Vagina (tissue), 2 donors: ENCODE results near the gene PAFAH1B1.
"Not testable (repeated sequence)": the region's sequence is repeated elsewhere in the genome, so short reads cannot be mapped to it uniquely, and the experiment has no call there.

Experiments
- CTCF ChIP-seq, 3 experiments: fragments of 450-650 bp in 2 of 3; fragments of 200-600 bp in 1 of 3; sonication (generic) in 1 of 3; IDR thresholded peaks; one replicate each; pipeline ENCODE4 v1.5.1; 2017 to 2019; ENCODE audit warnings: antibody characterized with exemption in 3 of 3, mild to moderate bottlenecking in 2 of 3, moderate library complexity in 2 of 3
- POLR2A ChIP-seq, 2 donors: fragments of 450-650 bp; IDR thresholded peaks; one replicate each; pipeline ENCODE4 v1.6.1; 2017; ENCODE audit warnings: antibody characterized with exemption in 2 of 2, mild to moderate bottlenecking in 2 of 2, moderate library complexity in 2 of 2
- POLR2AphosphoS5 ChIP-seq, 2 donors: sonication (generic); formaldehyde crosslinking; IDR thresholded peaks; one replicate each; pipeline ENCODE4 v1.9.0; 2017; ENCODE audit warnings: antibody characterized with exemption in 2 of 2, mild to moderate bottlenecking in 2 of 2, low read depth in 1 of 2; ENCODE audit not compliant: insufficient read depth in 1 of 2

GRCh38 chr17:2660410-2660809 lies 67.0 kb downstream of the PAFAH1B1 start:
- not testable (repeated sequence) for TF ChIP-seq CTCF (IDR thresholded peaks at IDR 0.05); POLR2A (IDR thresholded peaks at IDR 0.05); POLR2AphosphoS5 (IDR thresholded peaks at IDR 0.05; ENCODE audit: insufficient read depth in 1 of 2, low read depth in 1 of 2)
